ENCODE results near the gene TFAP2A.
A peak's percentile ranks its signal among the peaks of the same experiment; 100 is the strongest.

GRCh38 chr6:10404799-10405512 is 9.9 kb downstream of the TFAP2A start:
- no peak for TF ChIP-seq PBX3 (CRISPR knock-in tag; IDR thresholded peaks at IDR 0.05)
- TF ChIP-seq ZNF777 (tag by site-specific recombination; IDR thresholded peaks at IDR 0.05; ENCODE audit: borderline replicate concordance): no peak
- no peak for TF ChIP-seq ZSCAN5A (tag by site-specific recombination; IDR thresholded peaks at IDR 0.05)
- TF ChIP-seq CTCF (tag by site-specific recombination; IDR thresholded peaks at IDR 0.05): no peak
- TF ChIP-seq ZNF266 (tag by site-specific recombination; IDR thresholded peaks at IDR 0.05; ENCODE audit: low read depth): no peak
- 0 out of 2 replicates have a peak, but pooled peaks have one; percentile 66 for TF ChIP-seq ZFP69B (tag by site-specific recombination; IDR thresholded peaks at IDR 0.05)
- no peak for TF ChIP-seq YY1 (tag by site-specific recombination; IDR thresholded peaks at IDR 0.05)
- TF ChIP-seq ZNF132 (tag by site-specific recombination; IDR thresholded peaks at IDR 0.05; ENCODE audit: borderline replicate concordance): no peak
- TF ChIP-seq, protein P1, sequence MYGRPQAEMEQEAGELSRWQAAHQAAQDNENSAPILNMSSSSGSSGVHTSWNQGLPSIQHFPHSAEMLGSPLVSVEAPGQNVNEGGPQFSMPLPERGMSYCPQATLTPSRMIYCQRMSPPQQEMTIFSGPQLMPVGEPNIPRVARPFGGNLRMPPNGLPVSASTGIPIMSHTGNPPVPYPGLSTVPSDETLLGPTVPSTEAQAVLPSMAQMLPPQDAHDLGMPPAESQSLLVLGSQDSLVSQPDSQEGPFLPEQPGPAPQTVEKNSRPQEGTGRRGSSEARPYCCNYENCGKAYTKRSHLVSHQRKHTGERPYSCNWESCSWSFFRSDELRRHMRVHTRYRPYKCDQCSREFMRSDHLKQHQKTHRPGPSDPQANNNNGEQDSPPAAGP (tag by site-specific recombination; IDR thresholded peaks at IDR 0.05): no peak
- no peak for TF ChIP-seq ZNF768 (tag by site-specific recombination; IDR thresholded peaks at IDR 0.05)
- no peak for TF ChIP-seq ZNF707 (tag by site-specific recombination; IDR thresholded peaks at IDR 0.05)
- no peak for TF ChIP-seq ZFHX2 (tag by site-specific recombination; conservative IDR thresholded peaks at IDR 0.05)
- TF ChIP-seq, protein P2, sequence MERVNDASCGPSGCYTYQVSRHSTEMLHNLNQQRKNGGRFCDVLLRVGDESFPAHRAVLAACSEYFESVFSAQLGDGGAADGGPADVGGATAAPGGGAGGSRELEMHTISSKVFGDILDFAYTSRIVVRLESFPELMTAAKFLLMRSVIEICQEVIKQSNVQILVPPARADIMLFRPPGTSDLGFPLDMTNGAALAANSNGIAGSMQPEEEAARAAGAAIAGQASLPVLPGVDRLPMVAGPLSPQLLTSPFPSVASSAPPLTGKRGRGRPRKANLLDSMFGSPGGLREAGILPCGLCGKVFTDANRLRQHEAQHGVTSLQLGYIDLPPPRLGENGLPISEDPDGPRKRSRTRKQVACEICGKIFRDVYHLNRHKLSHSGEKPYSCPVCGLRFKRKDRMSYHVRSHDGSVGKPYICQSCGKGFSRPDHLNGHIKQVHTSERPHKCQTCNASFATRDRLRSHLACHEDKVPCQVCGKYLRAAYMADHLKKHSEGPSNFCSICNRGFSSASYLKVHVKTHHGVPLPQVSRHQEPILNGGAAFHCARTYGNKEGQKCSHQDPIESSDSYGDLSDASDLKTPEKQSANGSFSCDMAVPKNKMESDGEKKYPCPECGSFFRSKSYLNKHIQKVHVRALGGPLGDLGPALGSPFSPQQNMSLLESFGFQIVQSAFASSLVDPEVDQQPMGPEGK (tag by site-specific recombination; IDR thresholded peaks at IDR 0.05): 0 out of 2 replicates have a peak, but pooled peaks have one; percentile 36

All from HEK293 (cell line).